Mesothelial cell of epicardium (in vitro differentiated cells): ENCODE results near the gene CDCA7. TPM values are rescaled to one million over a fixed set of nuclear protein-coding genes. Genes with fewer than 3 reads are reported as not detected.
A peak's percentile ranks its signal among the peaks of the same experiment; 100 is the strongest.
"Not testable (repeated sequence)": the region's sequence is repeated elsewhere in the genome, so short reads cannot be mapped to it uniquely, and the experiment has no call there.

Source experiments
- DNase-seq, 2 experiments: peaks; one replicate each; pipeline ENCODE4 v3.0.0; 2021; ENCODE audit warnings: low spot score in 2 of 2; ENCODE audit not compliant: unreplicated experiment in 2 of 2
- H3K27ac Mint-ChIP-seq: 2 replicates; pipeline ENCODE4 v1.8.0; 2021; ENCODE audit warnings: mixed read lengths
- H3K27me3 Mint-ChIP-seq: 2 replicates; pipeline ENCODE4 v1.8.0; 2021; ENCODE audit warnings: low read depth, mixed read lengths
- H3K36me3 Mint-ChIP-seq: 2 replicates; pipeline ENCODE4 v1.8.0; 2021; ENCODE audit warnings: mixed read lengths
- H3K4me1 Mint-ChIP-seq: 2 replicates; pipeline ENCODE4 v1.8.0; 2021; ENCODE audit warnings: mixed read lengths
- H3K4me3 Mint-ChIP-seq: 2 replicates; pipeline ENCODE4 v1.8.0; 2021; ENCODE audit warnings: mild to moderate bottlenecking, moderate library complexity, mixed read lengths
- H3K9me3 Mint-ChIP-seq: 2 replicates; pipeline ENCODE4 v1.8.0; 2021; ENCODE audit warnings: mixed read lengths
- total RNA-seq: library from RNA; stranded (reverse); gene quantifications from 3 replicates; pipeline ENCODE4 v1.2.1, GENCODE V29; 2021
- TF ChIP-seq, protein P1 (sequence below): fragments of 200-600 bp; sonication (generic); IDR thresholded peaks from one replicate; pipeline ENCODE4 v1.5.0; 2021; ENCODE audit warnings: antibody characterized with exemption; ENCODE audit not compliant: unreplicated experiment

CDCA7 gene
- total RNA-seq, result 17.6 to 20.2 TPM (median 18.3 TPM) in 3 replicates

DNA sequence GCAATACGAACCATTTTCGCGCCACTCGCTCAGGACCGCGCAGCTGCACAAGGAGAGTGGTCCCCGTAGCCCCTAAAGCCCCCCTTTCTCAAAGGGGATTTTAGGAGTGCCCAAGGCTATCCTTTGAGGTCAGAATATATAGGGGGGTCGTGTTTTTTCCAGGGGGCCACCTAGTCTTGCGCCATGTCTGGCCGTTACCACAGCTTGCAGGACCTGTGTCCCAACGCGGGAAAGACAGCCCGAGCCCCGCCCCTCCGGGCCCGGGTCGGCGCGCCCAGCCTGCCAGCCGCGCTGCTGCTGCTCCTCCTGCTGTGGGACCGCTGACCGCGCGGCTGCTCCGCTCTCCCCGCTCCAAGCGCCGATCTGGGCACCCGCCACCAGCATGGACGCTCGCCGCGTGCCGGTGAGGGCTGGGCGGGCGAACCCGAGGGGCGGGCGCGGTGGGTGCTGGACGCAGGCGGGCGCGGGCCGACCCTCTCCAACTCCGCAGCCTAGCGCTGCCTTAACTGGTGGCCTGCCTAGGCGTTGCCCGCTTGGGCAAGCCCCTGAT is at the start of gene CDCA7:
Gene CDCA7, plus strand, starts transcription at position 291 of the 550 bp plus-strand sequence. Its CDS starts 92 bp downstream, at position 383.
- H3K27me3 Mint-ChIP-seq, result no peaks in the 10 kb centered on the region
- TF ChIP-seq, protein P1, sequence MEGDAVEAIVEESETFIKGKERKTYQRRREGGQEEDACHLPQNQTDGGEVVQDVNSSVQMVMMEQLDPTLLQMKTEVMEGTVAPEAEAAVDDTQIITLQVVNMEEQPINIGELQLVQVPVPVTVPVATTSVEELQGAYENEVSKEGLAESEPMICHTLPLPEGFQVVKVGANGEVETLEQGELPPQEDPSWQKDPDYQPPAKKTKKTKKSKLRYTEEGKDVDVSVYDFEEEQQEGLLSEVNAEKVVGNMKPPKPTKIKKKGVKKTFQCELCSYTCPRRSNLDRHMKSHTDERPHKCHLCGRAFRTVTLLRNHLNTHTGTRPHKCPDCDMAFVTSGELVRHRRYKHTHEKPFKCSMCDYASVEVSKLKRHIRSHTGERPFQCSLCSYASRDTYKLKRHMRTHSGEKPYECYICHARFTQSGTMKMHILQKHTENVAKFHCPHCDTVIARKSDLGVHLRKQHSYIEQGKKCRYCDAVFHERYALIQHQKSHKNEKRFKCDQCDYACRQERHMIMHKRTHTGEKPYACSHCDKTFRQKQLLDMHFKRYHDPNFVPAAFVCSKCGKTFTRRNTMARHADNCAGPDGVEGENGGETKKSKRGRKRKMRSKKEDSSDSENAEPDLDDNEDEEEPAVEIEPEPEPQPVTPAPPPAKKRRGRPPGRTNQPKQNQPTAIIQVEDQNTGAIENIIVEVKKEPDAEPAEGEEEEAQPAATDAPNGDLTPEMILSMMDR, result no peak
- peaks cover 23% of the 10 kb centered on the region for H3K4me1 Mint-ChIP-seq
- peak within 1 kb of the TSS; percentile 89 for H3K27ac Mint-ChIP-seq
- peak within 1 kb of the TSS; percentile 87 for H3K4me3 Mint-ChIP-seq
- H3K36me3 Mint-ChIP-seq, result no peaks in the 10 kb centered on the region
- peaks cover 5% of the 10 kb centered on the region for H3K9me3 Mint-ChIP-seq
- peak; percentile 56 to 85 for DNase-seq

DNA sequence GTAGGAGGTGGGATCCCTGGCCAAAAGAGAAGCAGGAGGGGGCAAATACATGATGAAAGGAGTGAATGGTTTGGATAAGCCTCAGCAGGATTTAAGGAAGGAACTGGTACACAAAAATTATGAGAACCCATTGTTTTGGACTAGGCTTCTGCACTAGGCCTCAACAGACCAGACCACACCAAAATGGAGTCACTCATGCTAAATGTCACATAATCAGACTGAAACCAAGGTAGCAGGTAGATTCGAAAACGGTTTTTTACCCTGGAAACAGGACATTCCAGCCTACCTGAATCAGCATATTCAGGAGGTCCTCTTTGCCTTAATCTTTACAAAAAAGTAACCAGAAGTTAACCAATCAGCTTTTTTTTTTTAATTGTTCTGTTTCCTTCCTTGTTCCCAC is 49.4 kb upstream of the CDCA7 start:
- Mint-ChIP-seq H3K4me1 (no peaks in the 10 kb centered on the region), H3K36me3 (peaks cover 3% of the 10 kb centered on the region), H3K4me3 (no peak overlapping the region), H3K27ac (no peak overlapping the region), H3K9me3 (peaks cover 25% of the 10 kb centered on the region), H3K27me3 (no peaks in the 10 kb centered on the region)
- TF ChIP-seq, protein P1, result no peak
- DNase-seq, result no peak

DNA sequence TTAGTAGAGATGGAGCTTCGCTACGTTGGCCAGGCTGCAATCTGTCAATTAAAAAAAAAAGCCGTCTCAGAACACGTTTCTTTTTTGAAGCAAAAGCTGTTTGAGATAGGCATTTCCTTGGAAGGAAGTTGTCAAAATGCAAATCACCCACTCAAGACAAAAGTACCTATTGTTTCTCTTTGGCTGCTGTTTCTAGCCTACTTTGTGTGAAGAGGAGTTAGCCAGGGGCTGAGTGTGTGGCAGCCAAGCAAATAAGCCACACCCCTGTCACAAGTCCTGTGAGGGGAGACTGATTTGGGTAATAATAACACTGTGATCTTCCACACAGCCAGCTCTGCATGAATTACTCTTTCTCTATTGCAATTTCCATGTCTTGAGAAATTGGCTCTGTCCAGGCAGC is 47.4 kb upstream of the CDCA7 start:
- Mint-ChIP-seq H3K4me3 (no peak overlapping the region), H3K27ac (no peak overlapping the region), H3K27me3 (no peaks in the 10 kb centered on the region), H3K9me3 (peaks cover 18% of the 10 kb centered on the region), H3K36me3 (peaks cover 3% of the 10 kb centered on the region), H3K4me1 (no peaks in the 10 kb centered on the region)
- DNase-seq, result no peak
- TF ChIP-seq, protein P1, result no peak

DNA sequence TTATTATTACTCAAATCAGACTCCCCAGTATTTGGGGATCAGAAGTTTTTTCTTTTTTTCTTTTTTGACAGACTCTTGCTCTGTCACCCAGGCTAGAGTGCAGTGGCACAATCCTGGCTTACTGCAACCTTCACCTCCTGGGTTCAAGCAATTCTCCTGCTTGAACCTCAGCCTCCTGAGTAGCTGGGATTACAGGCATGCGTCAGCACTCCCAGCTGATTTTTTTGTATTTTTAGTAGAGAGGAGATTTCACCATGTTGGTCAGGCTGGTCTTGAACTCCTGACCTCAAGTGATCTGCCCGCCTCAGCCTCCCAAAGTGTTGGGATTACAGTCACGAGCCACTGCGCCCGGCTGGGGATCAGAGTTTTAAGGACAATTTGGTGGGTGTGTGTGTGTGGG is 45.3 kb upstream of the CDCA7 start:
- not testable (repeated sequence) for H3K4me3 Mint-ChIP-seq, DNase-seq, H3K4me1 Mint-ChIP-seq, H3K36me3 Mint-ChIP-seq, H3K27ac Mint-ChIP-seq, H3K27me3 Mint-ChIP-seq
- peaks cover 15% of the 10 kb centered on the region for H3K9me3 Mint-ChIP-seq

DNA sequence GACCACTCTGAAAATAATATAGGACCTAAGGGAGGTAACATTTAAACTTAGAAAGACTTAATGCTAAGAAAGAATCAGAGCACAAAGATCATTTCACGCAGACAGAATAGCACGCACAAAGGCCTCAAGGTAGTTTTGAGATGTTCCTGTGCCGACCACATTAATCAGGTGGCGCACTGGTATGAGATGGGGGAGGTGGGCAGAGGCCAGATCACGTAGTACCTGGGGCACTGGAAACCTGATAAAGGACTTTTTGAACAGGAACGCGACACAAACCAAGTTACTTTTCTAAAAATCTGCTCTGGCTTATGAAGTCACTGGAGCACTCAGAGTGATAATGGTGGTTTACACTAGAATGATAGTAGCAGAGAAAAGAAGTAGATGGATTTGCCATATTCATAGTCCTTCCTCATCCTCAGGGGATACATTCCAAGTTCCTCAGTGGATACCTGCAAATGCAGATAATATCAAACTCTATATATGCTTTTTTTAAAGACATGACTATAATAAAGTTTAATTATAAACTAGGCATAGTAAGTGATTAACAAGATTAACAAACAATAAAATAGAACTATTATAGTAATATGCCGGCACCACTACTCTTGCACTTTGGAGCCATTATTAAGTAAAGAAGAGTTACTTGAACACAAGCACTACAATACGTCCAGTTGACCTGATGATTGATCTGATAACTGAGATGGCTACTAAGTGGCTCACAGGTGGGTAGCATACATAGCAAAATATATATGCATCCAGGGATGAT is 42.6 kb upstream of the CDCA7 start:
- H3K27me3 Mint-ChIP-seq, result no peaks in the 10 kb centered on the region
- no peaks in the 10 kb centered on the region for H3K4me1 Mint-ChIP-seq
- no peaks in the 10 kb centered on the region for H3K36me3 Mint-ChIP-seq
- no peak overlapping the region for H3K27ac Mint-ChIP-seq
- H3K9me3 Mint-ChIP-seq, result peaks cover 19% of the 10 kb centered on the region
- DNase-seq, result no peak
- H3K4me3 Mint-ChIP-seq, result no peak overlapping the region
- TF ChIP-seq, protein P1, result no peak

DNA sequence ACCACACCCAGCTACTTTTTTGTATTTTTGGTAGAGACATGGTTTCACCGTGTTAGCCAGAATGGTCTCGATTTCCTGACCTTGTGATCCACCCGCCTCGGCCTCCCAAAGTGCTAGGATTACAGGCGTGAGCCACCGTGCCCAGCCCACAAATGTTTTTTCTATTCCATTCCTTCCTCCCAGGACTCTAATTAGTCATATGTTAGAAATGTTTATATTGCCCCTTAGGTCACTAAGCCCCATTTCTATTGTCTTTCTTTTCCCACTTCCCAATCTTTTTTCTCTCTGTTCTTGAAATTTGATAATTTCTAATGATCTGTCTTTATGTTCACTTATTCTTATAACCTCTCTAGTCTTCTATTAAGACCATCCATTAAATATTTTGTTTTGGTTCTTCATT is 31.3 kb upstream of the CDCA7 start:
- H3K4me3 Mint-ChIP-seq, result no peak overlapping the region
- H3K9me3 Mint-ChIP-seq, result peaks cover 38% of the 10 kb centered on the region
- no peak for DNase-seq
- no peaks in the 10 kb centered on the region for H3K27me3 Mint-ChIP-seq
- TF ChIP-seq, protein P1, result no peak
- no peaks in the 10 kb centered on the region for H3K4me1 Mint-ChIP-seq
- H3K27ac Mint-ChIP-seq, result no peak overlapping the region
- H3K36me3 Mint-ChIP-seq, result peaks cover 4% of the 10 kb centered on the region
